GM23248 (cell line): ENCODE results near the gene NR2F6. TPM values are rescaled to one million over a fixed set of nuclear protein-coding genes. Genes with fewer than 3 reads are reported as not detected.
"Not testable (repeated sequence)": the region's sequence is repeated elsewhere in the genome, so short reads cannot be mapped to it uniquely, and the experiment has no call there.

Experiments
- DNase-seq: peaks from one replicate; pipeline ENCODE4 v3.0.0-alpha.2; 2015
- H2AFZ ChIP-seq: fragments of 200-600 bp; sonication (generic); 2 replicates; pipeline ENCODE4 v1.6.1; 2016; ENCODE audit warnings: antibody characterized with exemption
- H3F3A ChIP-seq: fragments of 200-600 bp; sonication (generic); 2 replicates; pipeline ENCODE4 v1.6.1; 2016; ENCODE audit warnings: mild to moderate bottlenecking, antibody characterized with exemption, mixed run types; ENCODE audit not compliant: insufficient read depth
- H3K27ac ChIP-seq: fragments of 200-600 bp; sonication (generic); 2 replicates; pipeline ENCODE4 v1.5.1; 2016; ENCODE audit warnings: mild to moderate bottlenecking
- H3K27me3 ChIP-seq: fragments of 200-600 bp; sonication (generic); replicated peaks from 2 replicates; pipeline ENCODE4 v1.6.1; 2016; ENCODE audit warnings: mild to moderate bottlenecking; ENCODE audit not compliant: insufficient read depth
- H3K36me3 ChIP-seq: fragments of 200-600 bp; sonication (generic); 2 replicates; pipeline ENCODE4 v1.6.1; 2016; ENCODE audit warnings: low read depth, mild to moderate bottlenecking
- H3K4me1 ChIP-seq: fragments of 200-600 bp; sonication (generic); 2 replicates; pipeline ENCODE4 v1.6.1; 2016; ENCODE audit warnings: mild to moderate bottlenecking; ENCODE audit not compliant: insufficient read depth
- H3K4me2 ChIP-seq: fragments of 200-600 bp; sonication (generic); one replicate; pipeline ENCODE4 v1.6.1; 2016; ENCODE audit warnings: mild to moderate bottlenecking; ENCODE audit not compliant: unreplicated experiment
- H3K4me3 ChIP-seq: fragments of 200-600 bp; sonication (generic); 2 replicates; pipeline ENCODE4 v1.5.1; 2016; ENCODE audit warnings: mild to moderate bottlenecking
- H3K79me2 ChIP-seq: fragments of 200-600 bp; sonication (generic); 2 replicates; pipeline ENCODE4 v1.6.1; 2016; ENCODE audit warnings: mild to moderate bottlenecking; ENCODE audit not compliant: insufficient read depth
- H3K9ac ChIP-seq: fragments of 200-600 bp; sonication (generic); 2 replicates; pipeline ENCODE4 v1.6.1; 2016; ENCODE audit warnings: mild to moderate bottlenecking
- H3K9me2 ChIP-seq: fragments of 200-600 bp; sonication (generic); 2 replicates; pipeline ENCODE4 v1.6.1; 2016; ENCODE audit warnings: mixed run types, mild to moderate bottlenecking, moderate library complexity; ENCODE audit not compliant: insufficient read depth
- H3K9me3 ChIP-seq: fragments of 200-600 bp; sonication (generic); one replicate; pipeline ENCODE4 v1.6.1; 2017; ENCODE audit warnings: low read depth
- H4K20me1 ChIP-seq: fragments of 200-600 bp; sonication (generic); 2 replicates; pipeline ENCODE4 v1.6.0; 2016; ENCODE audit not compliant: insufficient read depth
- EZH2 ChIP-seq: fragments of 200-600 bp; sonication (generic); IDR thresholded peaks from 2 replicates; pipeline ENCODE4 v1.6.1; 2018; ENCODE audit warnings: antibody characterized with exemption, mild to moderate bottlenecking; ENCODE audit not compliant: insufficient read depth, poor library complexity, severe bottlenecking
- EZH2phosphoT487 ChIP-seq: fragments of 200-600 bp; sonication (generic); IDR thresholded peaks from 2 replicates; pipeline ENCODE4 v1.6.1; 2018; ENCODE audit warnings: antibody characterized with exemption, moderate library complexity, mild to moderate bottlenecking, low read depth; ENCODE audit not compliant: insufficient read depth
- WGBS, 2 experiments: methylation state at CpG; one replicate each; pipeline ENCODE4 v1.1.6; 2015 to 2017; ENCODE audit warnings: low lambda C conversion rate in 2 of 2, low coverage in 1 of 2; ENCODE audit errors: missing lambda C conversion rate in 2 of 2; 5-methylcytosine and 5-hydroxymethylcytosine counted together
- in situ Hi-C: fragments of 300-500 bp; cut with MboI; formaldehyde crosslinking; loops from 2 replicates; pipeline ENCODE4 v1.15.0; 2020
- polyA plus RNA-seq: library from polyadenylated mRNA; unstranded; fragments of >200 nt; fragmentation: Nextera tagmentation; extraction: Ambion mirVana; gene quantifications from 2 replicates; pipeline ENCODE4 v1.2.1, GENCODE V29; 2016
- total RNA-seq: library from RNA; depleted of rRNA; stranded (reverse); fragments of >200 nt; shearing (Covaris generic); gene quantifications from 2 replicates; pipeline ENCODE4 v1.2.3, GENCODE V29; 2014

NR2F6 gene
- total and polyA plus RNA-seq, 2 experiments from 2014 or later, result 11.7 to 82.5 TPM

DNA sequence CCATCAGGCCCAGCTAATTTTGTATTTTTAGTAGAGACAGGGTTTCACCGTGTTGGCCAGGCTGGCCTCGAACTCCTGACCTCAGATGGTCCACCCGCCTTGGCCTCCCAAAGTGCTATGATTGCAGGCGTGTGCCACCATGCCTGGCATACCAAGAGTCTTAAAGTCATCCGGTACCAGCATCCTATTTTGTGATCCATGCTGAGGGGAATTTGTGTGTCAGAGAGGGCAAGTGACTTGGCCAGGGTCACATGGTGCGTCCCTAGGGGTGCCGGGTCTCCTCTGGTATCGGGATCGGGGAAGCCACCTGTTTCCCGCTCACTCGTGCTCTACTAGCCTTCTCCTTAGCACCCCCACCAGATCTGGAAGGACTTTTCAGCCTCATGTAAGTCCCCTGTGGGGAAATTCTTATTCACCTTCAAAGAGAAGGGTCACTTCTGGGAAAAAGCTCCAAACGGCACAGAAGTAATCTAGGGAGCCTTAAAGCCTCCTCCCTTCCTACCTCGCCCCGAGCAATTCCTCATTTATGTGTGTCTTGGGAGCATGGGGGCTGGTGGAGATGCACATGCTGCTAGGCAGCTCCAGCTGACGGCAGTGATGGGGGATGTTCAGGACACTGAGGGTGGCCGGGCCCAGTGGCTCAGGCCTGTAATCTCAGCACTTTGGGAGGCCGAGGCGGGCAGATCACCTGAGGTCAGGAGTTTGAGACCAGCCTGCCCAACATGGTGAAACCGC is 29.9 kb upstream of the NR2F6 start:
- DNase-seq, result no peak
- Histone ChIP-seq H3K36me3 (peaks cover 11% of the 10 kb centered on the region; the same call in 1 of the 2 replicates), H3K4me3 (no peak overlapping the region), H3K9ac (no peak overlapping the region), H3K27ac (no peak overlapping the region), H2AFZ (no peak overlapping the region), H3K79me2 (no peaks in the 10 kb centered on the region), H3F3A (0 out of 2 replicates have a peak, but pooled peaks cover 7% of the 10 kb centered on the region), H3K4me1 (no peaks in the 10 kb centered on the region), H3K9me2 (no peaks in the 10 kb centered on the region), H4K20me1 (no peaks in the 10 kb centered on the region), H3K9me3 (no peaks in the 10 kb centered on the region), H3K4me2 (no peak overlapping the region), H3K27me3 (no peaks in the 10 kb centered on the region)
- in situ Hi-C loops, result loop anchor here (10.0 kb wide), 1 partner anchor 201 kb away; the partner anchor contains the start of genes HAUS8 and MYO9B
- 96% methylated on average over 17 to 19 of the region's 19 CpGs for WGBS, 2 experiments
- no peak for TF ChIP-seq EZH2phosphoT487
- no peak for TF ChIP-seq EZH2

DNA sequence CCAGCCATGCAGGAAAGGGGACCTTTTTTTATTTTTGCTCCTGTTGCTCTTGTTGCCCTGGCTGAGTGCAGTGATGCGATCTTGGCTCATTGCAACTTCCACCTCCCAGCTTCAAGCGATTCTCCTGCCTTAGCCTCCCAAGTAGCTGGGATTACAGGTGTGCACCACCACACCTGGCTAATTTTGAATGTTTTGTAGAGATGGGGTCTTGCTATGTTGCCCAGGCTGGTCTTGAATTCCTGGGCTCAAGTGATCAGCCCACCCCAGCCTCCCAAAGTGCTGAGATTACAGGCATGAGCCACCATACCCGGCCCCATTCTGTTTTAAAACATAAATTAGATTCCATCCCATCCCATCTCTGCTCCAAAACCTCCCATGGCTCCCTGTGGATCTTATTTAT is 29.2 kb upstream of the NR2F6 start:
- not testable (repeated sequence) for H3K4me1 ChIP-seq, H3F3A ChIP-seq, H3K9ac ChIP-seq, H3K4me2 ChIP-seq, H2AFZ ChIP-seq, H4K20me1 ChIP-seq, DNase-seq, H3K9me2 ChIP-seq, H3K9me3 ChIP-seq, H3K4me3 ChIP-seq, H3K79me2 ChIP-seq, H3K27me3 ChIP-seq, H3K27ac ChIP-seq
- in situ Hi-C loops, result loop anchor here (10.0 kb wide), 1 partner anchor 200 kb away; the partner anchor contains the start of genes HAUS8 and MYO9B
- 96 to 97% methylated on average over 3 of the region's 3 CpGs for WGBS, 2 experiments
- peaks cover 11% of the 10 kb centered on the region; the same call in 1 of the 2 replicates for H3K36me3 ChIP-seq

DNA sequence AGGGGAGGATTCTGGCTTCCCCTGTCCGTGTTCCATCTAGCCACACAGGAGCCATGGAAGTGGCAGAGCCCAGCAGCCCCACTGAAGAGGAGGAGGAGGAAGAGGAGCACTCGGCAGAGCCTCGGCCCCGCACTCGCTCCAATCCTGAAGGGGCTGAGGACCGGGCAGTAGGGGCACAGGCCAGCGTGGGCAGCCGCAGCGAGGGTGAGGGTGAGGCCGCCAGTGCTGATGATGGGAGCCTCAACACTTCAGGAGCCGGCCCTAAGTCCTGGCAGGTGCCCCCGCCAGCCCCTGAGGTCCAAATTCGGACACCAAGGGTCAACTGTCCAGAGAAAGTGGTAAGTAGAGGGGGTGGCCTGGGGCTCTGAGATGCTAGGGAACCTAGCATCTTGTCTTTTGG is 23.0 kb upstream of the NR2F6 start:
- peak overlapping the region; percentile 88 for H3K9ac ChIP-seq
- 88 to 90% methylated on average over 13 of the region's 13 CpGs for WGBS, 2 experiments

GRCh38 chr19:17266975-17267788 is 21.5 kb upstream of the NR2F6 start, which contains the start of gene BABAM1:
Gene BABAM1 (plus strand): TSS chr19:17267443. CDS start chr19:17268807, 1,364 bp downstream.
- no peaks in the 10 kb centered on the region for H3K9me2 ChIP-seq
- H3K79me2 ChIP-seq, result peaks cover 30% of the 10 kb centered on the region
- peak within 1 kb of the TSS; percentile 88 for H3K9ac ChIP-seq
- TF ChIP-seq EZH2phosphoT487, result no peak
- no peak for TF ChIP-seq EZH2
- in situ Hi-C loops, result no loop called here
- H2AFZ ChIP-seq, result peak within 1 kb of the TSS; percentile 96
- WGBS, 2 experiments, result 0 to 1% methylated on average over 27 of the region's 27 CpGs
- H3F3A ChIP-seq, result peaks cover 7% of the 10 kb centered on the region
- H3K4me2 ChIP-seq, result peak within 1 kb of the TSS; percentile 97
- H3K9me3 ChIP-seq, result no peaks in the 10 kb centered on the region
- peak within 1 kb of the TSS; percentile 96 for H3K4me3 ChIP-seq
- H3K27me3 ChIP-seq, result no peaks in the 10 kb centered on the region
- H3K27ac ChIP-seq, result peak within 1 kb of the TSS; percentile 68
- 0 out of 2 replicates have a peak, but pooled peaks cover 4% of the 10 kb centered on the region for H3K36me3 ChIP-seq
- H4K20me1 ChIP-seq, result no peaks in the 10 kb centered on the region
- peak; percentile 98 for DNase-seq
- peaks cover 6% of the 10 kb centered on the region for H3K4me1 ChIP-seq

More for the DNA sequence above, 23.0 kb upstream of the NR2F6 start:
- H3K4me1 ChIP-seq, result peaks cover 6% of the 10 kb centered on the region
- DNase-seq, result no peak
- H3K9me3 ChIP-seq, result no peaks in the 10 kb centered on the region
- H3K79me2 ChIP-seq, result peaks cover 30% of the 10 kb centered on the region
- peaks cover 11% of the 10 kb centered on the region; the same call in 1 of the 2 replicates for H3K36me3 ChIP-seq
- no peaks in the 10 kb centered on the region for H4K20me1 ChIP-seq
- H3K27me3 ChIP-seq, result no peaks in the 10 kb centered on the region
- H3K4me2 ChIP-seq, result peak overlapping the region; percentile 97
- no peak for TF ChIP-seq EZH2
- no peak for TF ChIP-seq EZH2phosphoT487
- in situ Hi-C loops, result no loop called here
- H3K27ac ChIP-seq, result peak overlapping the region; percentile 68
- H3F3A ChIP-seq, result peaks cover 7% of the 10 kb centered on the region
- H3K9me2 ChIP-seq, result no peaks in the 10 kb centered on the region
- H3K4me3 ChIP-seq, result peak overlapping the region; percentile 96; the same call in 1 of the 2 replicates
- no peak overlapping the region for H2AFZ ChIP-seq
